MCF 10A (cell line): ENCODE measurements around the gene FAM240A. TPM values are rescaled to one million over a fixed set of nuclear protein-coding genes. Genes with fewer than 3 reads are reported as not detected.

Experiments
- BruUV-seq: library from RNA; stranded (reverse); fragments of 400-500 nt; replicated peaks from 2 replicates; lab custom pipeline; 2021; lab: Mats Ljungman, UMichigan
- CTCF ChIA-PET: fragments of 300-600 bp; sonication (Branson Sonifier 250); formaldehyde crosslinking; extraction: SDS; loops from one replicate; lab custom pipeline; 2021; ENCODE audit warnings: antibody characterized with exemption, inconsistent platforms; lab: Yijun Ruan, JAX
- POLR2A ChIA-PET: fragments of 300-600, 350-650 bp; sonication (Branson Sonifier 250); formaldehyde crosslinking; extraction: SDS; loops from one replicate; lab custom pipeline; 2020; ENCODE audit warnings: antibody characterized with exemption, inconsistent platforms; lab: Yijun Ruan, JAX
- DNase-seq: peaks from one replicate; pipeline ENCODE4 v3.0.0-alpha.2; 2018; ENCODE audit not compliant: unreplicated experiment
- H3K27ac Mint-ChIP-seq: one replicate; pipeline ENCODE4 v1.8.0; 2022; ENCODE audit warnings: mild to moderate bottlenecking, low read depth, mixed read lengths; ENCODE audit not compliant: unreplicated experiment
- H3K27me3 Mint-ChIP-seq: one replicate; pipeline ENCODE4 v1.8.0; 2022; ENCODE audit warnings: mixed read lengths; ENCODE audit not compliant: insufficient read depth, unreplicated experiment
- H3K36me3 Mint-ChIP-seq: one replicate; pipeline ENCODE4 v1.8.0; 2022; ENCODE audit warnings: mild to moderate bottlenecking, moderate library complexity, mixed read lengths; ENCODE audit not compliant: insufficient read depth, unreplicated experiment
- H3K4me1 Mint-ChIP-seq: one replicate; pipeline ENCODE4 v1.8.0; 2022; ENCODE audit warnings: mixed read lengths; ENCODE audit not compliant: insufficient read depth, unreplicated experiment
- H3K4me3 Mint-ChIP-seq: one replicate; pipeline ENCODE4 v1.8.0; 2022; ENCODE audit warnings: mild to moderate bottlenecking, moderate library complexity, mixed read lengths; ENCODE audit not compliant: unreplicated experiment
- H3K9me3 Mint-ChIP-seq: one replicate; pipeline ENCODE4 v1.8.0; 2022; ENCODE audit warnings: mixed read lengths; ENCODE audit not compliant: unreplicated experiment
- CTCF ChIP-seq: fragments of 200-600 bp; IDR thresholded peaks from one replicate; pipeline ENCODE4 v1.8.0; 2022; ENCODE audit warnings: antibody characterized with exemption, mild to moderate bottlenecking; ENCODE audit not compliant: unreplicated experiment
- intact Hi-C: fragments of 100-400 bp; cut with micrococcal nuclease; formaldehyde crosslinking; loops from 2 replicates; pipeline ENCODE4 v1.14.1; 2022
- total RNA-seq: library from RNA; stranded (reverse); gene quantifications from 2 replicates; pipeline ENCODE4 v1.2.3, GENCODE V29; 2022

FAM240A gene
- total RNA-seq, 1 experiment from 2014 or later: not detected

- ChIA-PET CTCF (interaction anchor here (0.7 to 2.7 kb wide), 4 partner anchors 9 to 151 kb away, joined by 3 to 11 read pairs (median 4); no protein-coding TSS in a partner anchor), POLR2A (interaction anchor here (0.8 kb wide), 1 partner anchor 9 kb away, joined by 3 read pairs; no protein-coding TSS in a partner anchor)
- intact Hi-C loops: no loop called here
- Mint-ChIP-seq H3K9me3 (no peaks in the 10 kb centered on the region), H3K36me3 (no peaks in the 10 kb centered on the region), H3K4me1 (no peaks in the 10 kb centered on the region), H3K27me3 (no peaks in the 10 kb centered on the region), H3K27ac (no peak overlapping the region), H3K4me3 (no peak overlapping the region)
- DNase-seq: no peak
- no TSS peak for BruUV-seq
- no peak for TF ChIP-seq CTCF
Observed at GRCh38 chr3:46639221-46639620, 26.9 kb downstream of the FAM240A start.

GRCh38 chr3:46640927-46641326 is 28.6 kb downstream of the FAM240A start:
- no TSS peak for BruUV-seq
- no peaks in the 10 kb centered on the region for H3K4me1 Mint-ChIP-seq
- no peaks in the 10 kb centered on the region for H3K9me3 Mint-ChIP-seq
- H3K4me3 Mint-ChIP-seq: no peak overlapping the region
- DNase-seq: no peak
- intact Hi-C loops: no loop called here
- H3K27ac Mint-ChIP-seq: no peak overlapping the region
- H3K27me3 Mint-ChIP-seq: no peaks in the 10 kb centered on the region
- ChIA-PET POLR2A (interaction anchor here (0.7 to 1.0 kb wide), 2 partner anchors 10 to 51 kb away, joined by 3 to 4 read pairs; no protein-coding TSS in a partner anchor), CTCF (interaction anchor here (0.7 to 2.7 kb wide), 3 partner anchors 11 to 82 kb away, joined by 5 to 11 read pairs (median 7); no protein-coding TSS in a partner anchor)
- no peak for TF ChIP-seq CTCF
- no peaks in the 10 kb centered on the region for H3K36me3 Mint-ChIP-seq

- ChIA-PET POLR2A (interaction anchor here (0.7 kb wide), 1 partner anchor 33 kb away, joined by 3 read pairs; no protein-coding TSS in a partner anchor), CTCF (no interaction called here)
- BruUV-seq: no TSS peak
- no peak for DNase-seq
- H3K27ac Mint-ChIP-seq: no peak overlapping the region
- no peaks in the 10 kb centered on the region for H3K27me3 Mint-ChIP-seq
- no peak for TF ChIP-seq CTCF
- H3K4me1 Mint-ChIP-seq: peaks cover 10% of the 10 kb centered on the region
- peaks cover 7% of the 10 kb centered on the region for H3K36me3 Mint-ChIP-seq
- no peak overlapping the region for H3K4me3 Mint-ChIP-seq
- intact Hi-C loops: no loop called here
- no peaks in the 10 kb centered on the region for H3K9me3 Mint-ChIP-seq
Observed at GRCh38 chr3:46642971-46643370, 30.6 kb downstream of the FAM240A start.

GRCh38 chr3:46643701-46644100 is 31.4 kb downstream of the FAM240A start:
- H3K4me3 Mint-ChIP-seq: no peak overlapping the region
- ChIA-PET POLR2A (no interaction called here), CTCF (no interaction called here)
- peaks cover 10% of the 10 kb centered on the region for H3K4me1 Mint-ChIP-seq
- H3K9me3 Mint-ChIP-seq: no peaks in the 10 kb centered on the region
- DNase-seq: no peak
- H3K27me3 Mint-ChIP-seq: no peaks in the 10 kb centered on the region
- H3K36me3 Mint-ChIP-seq: peaks cover 7% of the 10 kb centered on the region
- intact Hi-C loops: no loop called here
- TF ChIP-seq CTCF: no peak
- no peak overlapping the region for H3K27ac Mint-ChIP-seq
- no TSS peak for BruUV-seq
